Mucosa of descending colon (tissue), 3 donors: Measurements from ENCODE around the gene NPEPL1. TPM values are rescaled to one million over a fixed set of nuclear protein-coding genes. Genes with fewer than 3 reads are reported as not detected.
"Not testable (repeated sequence)": the region's sequence is repeated elsewhere in the genome, so short reads cannot be mapped to it uniquely, and the experiment has no call there.

Source experiments
- ATAC-seq: fragments of 200-7000 bp; cut with Tn5 transposase; one replicate; pipeline ENCODE4 v1.9.1; 2020; ENCODE audit warnings: mild to moderate bottlenecking, moderate library complexity
- DNase-seq, 3 donors: peaks; one replicate each; pipeline ENCODE4 v3.0.0-alpha.2; 2020
- H3K36me3 ChIP-seq: fragments of 200-600 bp; one replicate; pipeline ENCODE4 v1.8.0; 2021; ENCODE audit warnings: low read depth, mild to moderate bottlenecking
- H3K4me1 ChIP-seq: fragments of 200-600 bp; one replicate; pipeline ENCODE4 v1.8.0; 2021; ENCODE audit warnings: low read depth, mild to moderate bottlenecking
- H3K4me3 ChIP-seq: fragments of 200-600 bp; one replicate; pipeline ENCODE4 v1.8.0; 2021; ENCODE audit warnings: mild to moderate bottlenecking
- H3K9me3 ChIP-seq: fragments of 200-600 bp; one replicate; pipeline ENCODE4 v1.8.0; 2021; ENCODE audit warnings: mild to moderate bottlenecking
- CTCF ChIP-seq: fragments of 200-600 bp; IDR thresholded peaks from one replicate; pipeline ENCODE4 v1.8.0; 2022; ENCODE audit warnings: antibody characterized with exemption, mild to moderate bottlenecking
- intact Hi-C, 2 donors: fragments of 100-400 bp; cut with DNase I in 1 of 2; cut with micrococcal nuclease in 1 of 2; formaldehyde crosslinking; loops; one replicate each; pipeline versions ENCODE4 v1.11.0 to v1.11.1; 2022; cut with DNase I, micrococcal nuclease
- total RNA-seq, 3 donors: library from RNA; stranded (reverse); fragmentation: NEBNext Ultra II Directional in 2 of 3; extraction: Animal tissue kit (Norgen Biotek cat#: 25700) in 2 of 3; gene quantifications; one replicate each; pipeline versions ENCODE4 v1.2.1 to v1.2.4, GENCODE V29; 2021 to 2023
- donor health status: DM: no; HTN: no; CAD: no; lungs with moderate emphysema.
- donor health status: DM: no; HTN: no; CAD: no.
- donor health status: DM: no; HTN: yes; CAD: no.

NPEPL1 gene
- total RNA-seq, 3 donors from 2014 or later, result 26.8 to 41.6 (median 30.8) TPM

- no peaks in the 10 kb centered on the region for H3K9me3 ChIP-seq
- no peaks in the 10 kb centered on the region for H3K4me1 ChIP-seq
- DNase-seq (no peak), ATAC-seq (no peak)
- H3K4me3 ChIP-seq, result no peak overlapping the region
- no peak for TF ChIP-seq CTCF
- H3K36me3 ChIP-seq, result no peaks in the 10 kb centered on the region
- intact Hi-C loops, result no loop called here
These were observed 31.0 kb downstream of the NPEPL1 start for GRCh38 chr20:58723628-58723984.

- H3K4me3 ChIP-seq, ATAC-seq, H3K4me1 ChIP-seq, DNase-seq, H3K9me3 ChIP-seq, H3K36me3 ChIP-seq: not testable (repeated sequence)
- intact Hi-C loops, result loop anchor here in 1 of 2 donors (5.0 kb wide), 1 partner anchor 771 kb away; no protein-coding TSS in a partner anchor
These were observed 33.6 kb downstream of the NPEPL1 start for GRCh38 chr20:58726156-58726555.

GRCh38 chr20:58731192-58731591, 38.6 kb downstream of the NPEPL1 start:
- H3K9me3 ChIP-seq, result no peaks in the 10 kb centered on the region
- ATAC-seq, result no peak
- intact Hi-C loops, result no loop called here
- no peaks in the 10 kb centered on the region for H3K4me1 ChIP-seq
- no peak overlapping the region for H3K4me3 ChIP-seq
- no peak for DNase-seq
- no peaks in the 10 kb centered on the region for H3K36me3 ChIP-seq
- no peak for TF ChIP-seq CTCF

GRCh38 chr20:58737198-58737597, 44.6 kb downstream of the NPEPL1 start:
- no peaks in the 10 kb centered on the region for H3K9me3 ChIP-seq
- TF ChIP-seq CTCF, result no peak
- DNase-seq (no peak), ATAC-seq (no peak)
- no peaks in the 10 kb centered on the region for H3K36me3 ChIP-seq
- no peaks in the 10 kb centered on the region for H3K4me1 ChIP-seq
- no peak overlapping the region for H3K4me3 ChIP-seq
- intact Hi-C loops, result no loop called here

- Histone ChIP-seq H3K9me3 (no peaks in the 10 kb centered on the region), H3K4me1 (no peaks in the 10 kb centered on the region), H3K36me3 (no peaks in the 10 kb centered on the region), H3K4me3 (no peak overlapping the region)
- no peak for TF ChIP-seq CTCF
- no peak for DNase-seq
- intact Hi-C loops, result no loop called here
- ATAC-seq, result no peak
These were observed 48.0 kb downstream of the NPEPL1 start for GRCh38 chr20:58740356-58741308.

- intact Hi-C loops, result no loop called here
- no peak for TF ChIP-seq CTCF
- no peak for DNase-seq
- no peaks in the 10 kb centered on the region for H3K4me1 ChIP-seq
- no peaks in the 10 kb centered on the region for H3K9me3 ChIP-seq
- no peak overlapping the region for H3K4me3 ChIP-seq
- no peak for ATAC-seq
- no peaks in the 10 kb centered on the region for H3K36me3 ChIP-seq
These were observed 48.8 kb downstream of the NPEPL1 start for GRCh38 chr20:58741384-58741783.
